Vagina (tissue), 2 donors: Measurements from ENCODE around the gene SEC62. TPM values are rescaled to one million over a fixed set of nuclear protein-coding genes. Genes with fewer than 3 reads are reported as not detected.

ENCODE experiments used
- DNase-seq, 2 donors: peaks; one replicate each; pipeline ENCODE4 v3.0.0-alpha.2; 2017; ENCODE audit errors: extremely low spot score in 2 of 2
- H3K27ac ChIP-seq: fragments of 200-600 bp; sonication (generic); one replicate; pipeline ENCODE4 v1.5.1; 2019
- H3K27me3 ChIP-seq: fragments of 200-600 bp; sonication (generic); one replicate; pipeline ENCODE4 v1.5.1; 2019
- H3K36me3 ChIP-seq, 2 donors: fragments of 200-600 bp; sonication (generic); one replicate each; pipeline ENCODE4 v1.5.1; 2017 to 2019
- H3K4me1 ChIP-seq: fragments of 200-600 bp; sonication (generic); one replicate; pipeline ENCODE4 v1.5.1; 2019
- H3K4me3 ChIP-seq, 2 donors: fragments of 200-600 bp; sonication (generic); 1 replicate in 1 of 2; 2 replicates in 1 of 2; pipeline ENCODE4 v1.5.1; 2016 to 2019
- H3K9me3 ChIP-seq: fragments of 200-600 bp; sonication (generic); one replicate; pipeline ENCODE4 v1.5.1; 2019
- CTCF ChIP-seq, 3 experiments: fragments of 450-650 bp in 2 of 3; fragments of 200-600 bp in 1 of 3; sonication (generic) in 1 of 3; IDR thresholded peaks; one replicate each; pipeline ENCODE4 v1.5.1; 2017 to 2019; ENCODE audit warnings: antibody characterized with exemption in 3 of 3, mild to moderate bottlenecking in 2 of 3, moderate library complexity in 2 of 3
- POLR2A ChIP-seq, 2 donors: fragments of 450-650 bp; IDR thresholded peaks; one replicate each; pipeline ENCODE4 v1.6.1; 2017; ENCODE audit warnings: antibody characterized with exemption in 2 of 2, mild to moderate bottlenecking in 2 of 2, moderate library complexity in 2 of 2
- POLR2AphosphoS5 ChIP-seq, 2 donors: sonication (generic); formaldehyde crosslinking; IDR thresholded peaks; one replicate each; pipeline ENCODE4 v1.9.0; 2017; ENCODE audit warnings: antibody characterized with exemption in 2 of 2, mild to moderate bottlenecking in 2 of 2, low read depth in 1 of 2; ENCODE audit not compliant: insufficient read depth in 1 of 2
- intact Hi-C: fragments of 100-400 bp; cut with DNase I; formaldehyde crosslinking; loops from one replicate; pipeline ENCODE4 v1.15.1; 2023
- total RNA-seq: library from RNA; depleted of rRNA; stranded (reverse); fragments of >200 nt; gene quantifications from one replicate; pipeline ENCODE4 v1.2.3, GENCODE V29; 2016

The SEC62 gene
- total RNA-seq, 1 donor from 2014 or later, result 38.1 TPM

DNA sequence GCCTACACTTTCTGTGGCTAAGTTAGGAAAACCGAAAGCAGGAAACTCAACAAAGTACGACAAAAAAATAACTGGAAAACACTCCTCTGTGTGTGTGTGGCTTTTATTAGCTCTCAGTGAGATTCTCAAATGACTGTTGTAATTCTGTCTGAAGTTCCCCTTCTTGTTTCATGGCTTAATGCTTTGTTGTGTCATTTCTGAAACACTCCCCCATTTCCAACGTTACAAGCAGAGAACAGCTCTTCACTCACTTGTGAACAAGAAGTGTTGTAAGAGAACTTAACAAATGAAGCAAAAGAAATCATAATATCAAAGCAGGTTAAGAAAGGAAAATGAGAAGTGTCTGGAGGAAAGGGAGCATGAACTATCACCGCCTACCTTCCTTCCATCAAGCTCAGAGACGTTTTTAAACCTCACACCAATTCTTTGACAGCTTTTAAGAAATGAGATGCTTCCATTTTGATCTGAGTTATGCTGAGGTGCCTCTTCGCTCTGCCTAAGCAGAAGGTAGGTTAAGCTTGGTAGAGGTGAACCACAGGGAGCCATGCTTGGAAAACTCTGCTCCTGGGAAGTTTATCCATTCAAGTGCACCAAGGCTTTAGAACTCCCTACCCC, 12.4 kb upstream of the SEC62 start:
- no peaks in the 10 kb centered on the region for H3K4me1 ChIP-seq
- H3K27ac ChIP-seq, result no peak overlapping the region
- TF ChIP-seq POLR2AphosphoS5 (IDR thresholded peaks at IDR 0.05; ENCODE audit: insufficient read depth in 1 of 2, low read depth in 1 of 2) (no peak), CTCF (IDR thresholded peaks at IDR 0.05) (no peak), POLR2A (IDR thresholded peaks at IDR 0.05) (no peak)
- H3K4me3 ChIP-seq, result no peak overlapping the region
- no peaks in the 10 kb centered on the region for H3K9me3 ChIP-seq
- H3K36me3 ChIP-seq, result no peaks in the 10 kb centered on the region
- no peaks in the 10 kb centered on the region for H3K27me3 ChIP-seq
- no peak for DNase-seq
- intact Hi-C loops, result no loop called here

DNA sequence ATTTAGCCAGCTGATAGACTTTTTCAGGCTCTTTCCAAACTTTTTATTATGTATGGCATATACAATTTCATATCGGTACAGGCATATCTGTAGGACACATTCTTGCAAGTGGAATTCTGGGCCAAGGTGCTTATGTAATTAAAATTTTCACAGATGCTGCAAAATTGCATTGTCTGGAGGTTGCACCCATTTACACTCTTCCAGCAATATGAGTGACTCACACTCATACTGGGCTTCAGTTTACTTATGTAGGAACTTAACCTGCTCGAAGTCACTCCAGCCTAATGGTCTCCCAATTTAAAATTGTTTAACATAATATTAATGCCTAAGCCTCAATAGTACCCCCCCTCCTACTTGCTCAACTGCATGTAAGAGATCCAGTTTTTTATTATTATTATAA, 11.2 kb upstream of the SEC62 start:
- no peak for DNase-seq

DNA sequence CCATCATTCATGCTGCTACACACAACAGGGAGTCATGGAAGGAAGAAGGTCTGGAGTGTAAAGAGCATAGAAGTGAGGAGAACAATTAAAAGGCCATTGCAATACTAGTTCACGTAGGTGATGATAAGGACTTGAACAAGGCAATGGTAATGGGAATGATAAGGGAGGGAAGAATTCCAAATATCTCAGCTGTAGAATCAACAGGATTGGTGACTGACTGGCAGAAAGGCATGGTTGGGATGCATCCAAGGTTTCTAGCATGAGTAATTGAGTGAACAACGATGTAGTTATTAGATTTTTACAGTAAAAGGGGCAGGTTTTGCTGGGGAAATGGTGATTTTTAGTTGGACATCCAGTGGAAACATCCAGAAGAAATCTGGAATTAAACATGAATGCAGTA, 2.4 kb upstream of the SEC62 start:
- Histone ChIP-seq H3K9me3 (no peaks in the 10 kb centered on the region), H3K27me3 (no peaks in the 10 kb centered on the region), H3K27ac (no peak overlapping the region), H3K4me1 (peaks cover 28% of the 10 kb centered on the region), H3K4me3 (no peak overlapping the region), H3K36me3 (no peaks in the 10 kb centered on the region)
- intact Hi-C loops, result no loop called here
- no peak for DNase-seq
- TF ChIP-seq CTCF (IDR thresholded peaks at IDR 0.05), result no peak
- no peak for TF ChIP-seq POLR2AphosphoS5 (IDR thresholded peaks at IDR 0.05; ENCODE audit: insufficient read depth in 1 of 2, low read depth in 1 of 2)
- TF ChIP-seq POLR2A (IDR thresholded peaks at IDR 0.05), result no peak

More for the DNA sequence above, 11.2 kb upstream of the SEC62 start:
- H3K9me3 ChIP-seq, result no peaks in the 10 kb centered on the region
- intact Hi-C loops, result no loop called here
- TF ChIP-seq POLR2AphosphoS5 (IDR thresholded peaks at IDR 0.05; ENCODE audit: insufficient read depth in 1 of 2, low read depth in 1 of 2) (no peak), CTCF (IDR thresholded peaks at IDR 0.05) (no peak), POLR2A (IDR thresholded peaks at IDR 0.05) (no peak)
- no peaks in the 10 kb centered on the region for H3K27me3 ChIP-seq
- no peak overlapping the region for H3K4me3 ChIP-seq
- no peaks in the 10 kb centered on the region for H3K36me3 ChIP-seq
- H3K27ac ChIP-seq, result no peak overlapping the region
- no peaks in the 10 kb centered on the region for H3K4me1 ChIP-seq

- H3K9me3 ChIP-seq, result no peaks in the 10 kb centered on the region
- H3K27ac ChIP-seq, result peak overlapping the region; percentile 99
- no peak for DNase-seq
- peak overlapping the region; percentile 65 to 88 for H3K4me3 ChIP-seq
- TF ChIP-seq CTCF (IDR thresholded peaks at IDR 0.05), result no peak
- H3K4me1 ChIP-seq, result peaks cover 43% of the 10 kb centered on the region
- H3K36me3 ChIP-seq, result no peaks in the 10 kb centered on the region
- H3K27me3 ChIP-seq, result no peaks in the 10 kb centered on the region
- intact Hi-C loops, result no loop called here
Observed at GRCh38 chr3:169965562-169966427, 812 bp upstream of the SEC62 start.
